ENCODE results near the gene KREMEN2.

Gene KREMEN2

DNA sequence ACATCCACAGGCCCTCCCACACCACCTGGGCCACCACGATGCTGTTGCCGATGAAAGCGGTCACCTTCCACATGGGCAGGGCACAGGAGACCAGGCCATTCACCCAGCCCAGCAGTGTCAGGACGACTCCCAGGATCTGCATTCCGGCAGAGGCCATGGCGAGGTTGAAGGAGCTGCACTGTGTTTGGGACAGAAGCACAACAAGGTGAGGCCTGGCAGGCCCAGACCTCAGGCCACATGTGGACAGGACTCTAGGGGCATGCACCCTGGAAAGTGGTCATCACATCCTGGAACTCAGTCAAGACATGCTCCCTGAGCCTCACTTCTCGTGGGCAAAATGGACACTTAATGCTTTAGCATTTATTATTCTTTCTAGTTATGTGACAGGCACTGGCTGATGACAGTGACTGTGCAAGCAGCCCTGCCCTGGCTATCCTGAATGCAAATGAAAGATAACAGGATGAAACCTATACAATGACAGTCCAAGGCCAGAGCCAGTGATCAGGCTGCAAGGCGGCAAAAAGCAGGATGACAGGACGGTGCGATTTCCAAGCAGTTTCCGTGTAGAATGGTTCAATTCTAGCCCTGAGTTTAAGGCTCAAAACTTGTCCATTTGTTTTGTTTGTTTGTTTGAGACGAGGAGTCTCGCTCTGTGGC is 51.9 kb downstream of the KREMEN2 start:
- Histone ChIP-seq H3K4me1 (ENCODE audit: control insufficient read depth, insufficient read depth, low read length) (peaks cover 44% of the 10 kb centered on the region), H3K36me3 (ENCODE audit: control insufficient read depth, insufficient read depth, low read length) (peaks cover 17% of the 10 kb centered on the region), H3K9ac (ENCODE audit: low read depth, low read length) (no peak overlapping the region), H3K27ac (ENCODE audit: low read depth, low read length) (no peak overlapping the region), H3K9me3 (ENCODE audit: control insufficient read depth, insufficient read depth, low read length) (no peaks in the 10 kb centered on the region), H3K4me3 (ENCODE audit: low read depth, low read length) (peak overlapping the region; percentile 18), H3K27me3 (ENCODE audit: control insufficient read depth, insufficient read depth, low read length) (0 out of 2 replicates have a peak, but pooled peaks cover 7% of the 10 kb centered on the region)

DNA sequence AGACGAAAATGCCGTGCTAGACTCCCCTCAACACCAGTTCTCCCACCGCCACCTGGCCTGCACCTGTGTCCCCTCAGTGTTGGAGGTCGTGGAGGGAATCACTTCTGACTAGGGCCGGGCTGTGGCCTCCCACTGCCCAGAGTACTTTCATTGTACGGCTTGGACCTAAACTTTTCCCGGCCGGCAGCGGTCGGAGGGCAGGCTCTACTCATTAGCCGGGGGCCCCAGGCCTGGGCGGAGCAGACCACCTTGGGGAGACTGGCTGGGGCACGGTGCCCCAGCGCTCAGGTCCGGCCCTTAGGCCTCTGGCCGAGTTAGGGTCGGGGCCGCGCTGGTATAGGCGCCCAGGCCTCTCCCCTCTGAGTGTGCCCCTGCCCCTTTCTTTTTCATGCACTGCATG is 53.3 kb downstream of the KREMEN2 start:
- Histone ChIP-seq H3K27me3 (ENCODE audit: control insufficient read depth, insufficient read depth, low read length) (no peaks in the 10 kb centered on the region), H3K4me3 (ENCODE audit: low read depth, low read length) (peak overlapping the region; percentile 97), H3K36me3 (ENCODE audit: control insufficient read depth, insufficient read depth, low read length) (peaks cover 20% of the 10 kb centered on the region), H3K27ac (ENCODE audit: low read depth, low read length) (peak overlapping the region; percentile 99), H3K9me3 (ENCODE audit: control insufficient read depth, insufficient read depth, low read length) (no peaks in the 10 kb centered on the region), H3K9ac (ENCODE audit: low read depth, low read length) (peak overlapping the region; percentile 96), H3K4me1 (ENCODE audit: control insufficient read depth, insufficient read depth, low read length) (peaks cover 41% of the 10 kb centered on the region)

All from HUES48 (cell line).